ENCODE results near the gene AMOTL1.

Gene AMOTL1

GRCh38 chr11:94747146-94747545, 21.0 kb upstream of the AMOTL1 start:
- Histone ChIP-seq H3K4me3 (ENCODE audit: low read depth, low read length) (no peak overlapping the region), H3K27ac (ENCODE audit: low read depth, low read length) (no peak overlapping the region), H3K4me1 (ENCODE audit: control insufficient read depth, insufficient read depth, low read length) (peaks cover 22% of the 10 kb centered on the region; the same call in 1 of the 2 replicates), H3K9me3 (ENCODE audit: control insufficient read depth, insufficient read depth, low read depth, low read length) (no peaks in the 10 kb centered on the region), H3K36me3 (ENCODE audit: control insufficient read depth, insufficient read depth, low read length) (no peaks in the 10 kb centered on the region), H3K9ac (ENCODE audit: low read length) (no peak overlapping the region), H3K27me3 (ENCODE audit: control insufficient read depth, insufficient read depth, low read length) (peaks cover 1% of the 10 kb centered on the region; the same call in 1 of the 2 replicates)

GRCh38 chr11:94747601-94748041, 20.5 kb upstream of the AMOTL1 start:
- no peak overlapping the region for H3K27ac ChIP-seq (ENCODE audit: low read depth, low read length)
- no peaks in the 10 kb centered on the region for H3K36me3 ChIP-seq (ENCODE audit: control insufficient read depth, insufficient read depth, low read length)
- H3K4me1 ChIP-seq (ENCODE audit: control insufficient read depth, insufficient read depth, low read length): peaks cover 18% of the 10 kb centered on the region; the same call in 1 of the 2 replicates
- H3K9me3 ChIP-seq (ENCODE audit: control insufficient read depth, insufficient read depth, low read depth, low read length): no peaks in the 10 kb centered on the region
- no peaks in the 10 kb centered on the region for H3K27me3 ChIP-seq (ENCODE audit: control insufficient read depth, insufficient read depth, low read length)
- H3K9ac ChIP-seq (ENCODE audit: low read length): no peak overlapping the region
- no peak overlapping the region for H3K4me3 ChIP-seq (ENCODE audit: low read depth, low read length)

- no peaks in the 10 kb centered on the region for H3K36me3 ChIP-seq (ENCODE audit: control insufficient read depth, insufficient read depth, low read length)
- H3K27ac ChIP-seq (ENCODE audit: low read depth, low read length): no peak overlapping the region
- no peak overlapping the region for H3K9ac ChIP-seq (ENCODE audit: low read length)
- no peaks in the 10 kb centered on the region for H3K27me3 ChIP-seq (ENCODE audit: control insufficient read depth, insufficient read depth, low read length)
- H3K9me3 ChIP-seq (ENCODE audit: control insufficient read depth, insufficient read depth, low read depth, low read length): no peaks in the 10 kb centered on the region
- no peak overlapping the region for H3K4me3 ChIP-seq (ENCODE audit: low read depth, low read length)
- peaks cover 15% of the 10 kb centered on the region; the same call in 1 of the 2 replicates for H3K4me1 ChIP-seq (ENCODE audit: control insufficient read depth, insufficient read depth, low read length)
Measured at GRCh38 chr11:94749369-94749768, 18.8 kb upstream of the AMOTL1 start.

- no peak overlapping the region for H3K27ac ChIP-seq (ENCODE audit: low read depth, low read length)
- H3K4me1 ChIP-seq (ENCODE audit: control insufficient read depth, insufficient read depth, low read length): peaks cover 15% of the 10 kb centered on the region; the same call in 1 of the 2 replicates
- H3K27me3 ChIP-seq (ENCODE audit: control insufficient read depth, insufficient read depth, low read length): no peaks in the 10 kb centered on the region
- no peak overlapping the region for H3K4me3 ChIP-seq (ENCODE audit: low read depth, low read length)
- no peaks in the 10 kb centered on the region for H3K36me3 ChIP-seq (ENCODE audit: control insufficient read depth, insufficient read depth, low read length)
- no peak overlapping the region for H3K9ac ChIP-seq (ENCODE audit: low read length)
- no peaks in the 10 kb centered on the region for H3K9me3 ChIP-seq (ENCODE audit: control insufficient read depth, insufficient read depth, low read depth, low read length)
Measured at GRCh38 chr11:94750319-94751217, 17.6 kb upstream of the AMOTL1 start.

GRCh38 chr11:94751218-94751609, 16.9 kb upstream of the AMOTL1 start:
- Histone ChIP-seq H3K27me3 (ENCODE audit: control insufficient read depth, insufficient read depth, low read length) (no peaks in the 10 kb centered on the region), H3K27ac (ENCODE audit: low read depth, low read length) (no peak overlapping the region), H3K4me3 (ENCODE audit: low read depth, low read length) (no peak overlapping the region), H3K9ac (ENCODE audit: low read length) (no peak overlapping the region), H3K9me3 (ENCODE audit: control insufficient read depth, insufficient read depth, low read depth, low read length) (no peaks in the 10 kb centered on the region), H3K4me1 (ENCODE audit: control insufficient read depth, insufficient read depth, low read length) (peaks cover 20% of the 10 kb centered on the region; the same call in 1 of the 2 replicates), H3K36me3 (ENCODE audit: control insufficient read depth, insufficient read depth, low read length) (no peaks in the 10 kb centered on the region)

GRCh38 chr11:94751786-94752185, 16.4 kb upstream of the AMOTL1 start:
- Histone ChIP-seq H3K27me3 (ENCODE audit: control insufficient read depth, insufficient read depth, low read length) (no peaks in the 10 kb centered on the region), H3K4me1 (ENCODE audit: control insufficient read depth, insufficient read depth, low read length) (peaks cover 15% of the 10 kb centered on the region; the same call in 1 of the 2 replicates), H3K9ac (ENCODE audit: low read length) (no peak overlapping the region), H3K4me3 (ENCODE audit: low read depth, low read length) (no peak overlapping the region), H3K9me3 (ENCODE audit: control insufficient read depth, insufficient read depth, low read depth, low read length) (no peaks in the 10 kb centered on the region), H3K27ac (ENCODE audit: low read depth, low read length) (no peak overlapping the region), H3K36me3 (ENCODE audit: control insufficient read depth, insufficient read depth, low read length) (no peaks in the 10 kb centered on the region)

- H3K4me1 ChIP-seq (ENCODE audit: control insufficient read depth, insufficient read depth, low read length): peaks cover 12% of the 10 kb centered on the region; the same call in 1 of the 2 replicates
- no peak overlapping the region for H3K4me3 ChIP-seq (ENCODE audit: low read depth, low read length)
- H3K9ac ChIP-seq (ENCODE audit: low read length): no peak overlapping the region
Measured at GRCh38 chr11:94753630-94754029, 14.5 kb upstream of the AMOTL1 start.

GRCh38 chr11:94754335-94754734, 13.8 kb upstream of the AMOTL1 start:
- no peak overlapping the region for H3K4me3 ChIP-seq (ENCODE audit: low read depth, low read length)
- no peaks in the 10 kb centered on the region for H3K27me3 ChIP-seq (ENCODE audit: control insufficient read depth, insufficient read depth, low read length)

More at GRCh38 chr11:94753630-94754029, 14.5 kb upstream of the AMOTL1 start:
- Histone ChIP-seq H3K36me3 (ENCODE audit: control insufficient read depth, insufficient read depth, low read length) (no peaks in the 10 kb centered on the region), H3K9me3 (ENCODE audit: control insufficient read depth, insufficient read depth, low read depth, low read length) (no peaks in the 10 kb centered on the region), H3K27me3 (ENCODE audit: control insufficient read depth, insufficient read depth, low read length) (no peaks in the 10 kb centered on the region), H3K27ac (ENCODE audit: low read depth, low read length) (no peak overlapping the region)

GRCh38 chr11:94754819-94755218, 13.3 kb upstream of the AMOTL1 start:
- Histone ChIP-seq H3K36me3 (ENCODE audit: control insufficient read depth, insufficient read depth, low read length) (no peaks in the 10 kb centered on the region), H3K4me1 (ENCODE audit: control insufficient read depth, insufficient read depth, low read length) (peaks cover 12% of the 10 kb centered on the region; the same call in 1 of the 2 replicates), H3K9ac (ENCODE audit: low read length) (no peak overlapping the region), H3K27ac (ENCODE audit: low read depth, low read length) (no peak overlapping the region), H3K9me3 (ENCODE audit: control insufficient read depth, insufficient read depth, low read depth, low read length) (no peaks in the 10 kb centered on the region), H3K27me3 (ENCODE audit: control insufficient read depth, insufficient read depth, low read length) (no peaks in the 10 kb centered on the region), H3K4me3 (ENCODE audit: low read depth, low read length) (no peak overlapping the region)

More at GRCh38 chr11:94754335-94754734, 13.8 kb upstream of the AMOTL1 start:
- H3K4me1 ChIP-seq (ENCODE audit: control insufficient read depth, insufficient read depth, low read length): peaks cover 12% of the 10 kb centered on the region; the same call in 1 of the 2 replicates
- no peak overlapping the region for H3K9ac ChIP-seq (ENCODE audit: low read length)
- no peaks in the 10 kb centered on the region for H3K9me3 ChIP-seq (ENCODE audit: control insufficient read depth, insufficient read depth, low read depth, low read length)
- H3K27ac ChIP-seq (ENCODE audit: low read depth, low read length): no peak overlapping the region
- H3K36me3 ChIP-seq (ENCODE audit: control insufficient read depth, insufficient read depth, low read length): no peaks in the 10 kb centered on the region

GRCh38 chr11:94755494-94755893, 12.7 kb upstream of the AMOTL1 start:
- Histone ChIP-seq H3K9ac (ENCODE audit: low read length) (no peak overlapping the region), H3K27ac (ENCODE audit: low read depth, low read length) (no peak overlapping the region), H3K4me3 (ENCODE audit: low read depth, low read length) (no peak overlapping the region), H3K4me1 (ENCODE audit: control insufficient read depth, insufficient read depth, low read length) (peaks cover 7% of the 10 kb centered on the region; the same call in 1 of the 2 replicates), H3K9me3 (ENCODE audit: control insufficient read depth, insufficient read depth, low read depth, low read length) (no peaks in the 10 kb centered on the region), H3K36me3 (ENCODE audit: control insufficient read depth, insufficient read depth, low read length) (no peaks in the 10 kb centered on the region), H3K27me3 (ENCODE audit: control insufficient read depth, insufficient read depth, low read length) (no peaks in the 10 kb centered on the region)

- Histone ChIP-seq H3K9me3 (ENCODE audit: control insufficient read depth, insufficient read depth, low read depth, low read length) (no peaks in the 10 kb centered on the region), H3K9ac (ENCODE audit: low read length) (no peak overlapping the region), H3K27me3 (ENCODE audit: control insufficient read depth, insufficient read depth, low read length) (no peaks in the 10 kb centered on the region), H3K27ac (ENCODE audit: low read depth, low read length) (no peak overlapping the region), H3K4me3 (ENCODE audit: low read depth, low read length) (no peak overlapping the region), H3K36me3 (ENCODE audit: control insufficient read depth, insufficient read depth, low read length) (no peaks in the 10 kb centered on the region), H3K4me1 (ENCODE audit: control insufficient read depth, insufficient read depth, low read length) (peaks cover 5% of the 10 kb centered on the region; the same call in 1 of the 2 replicates)
Measured at GRCh38 chr11:94757037-94757735, 11.0 kb upstream of the AMOTL1 start.
